Measurements from ENCODE around the gene UBD.

UBD gene

DNA sequence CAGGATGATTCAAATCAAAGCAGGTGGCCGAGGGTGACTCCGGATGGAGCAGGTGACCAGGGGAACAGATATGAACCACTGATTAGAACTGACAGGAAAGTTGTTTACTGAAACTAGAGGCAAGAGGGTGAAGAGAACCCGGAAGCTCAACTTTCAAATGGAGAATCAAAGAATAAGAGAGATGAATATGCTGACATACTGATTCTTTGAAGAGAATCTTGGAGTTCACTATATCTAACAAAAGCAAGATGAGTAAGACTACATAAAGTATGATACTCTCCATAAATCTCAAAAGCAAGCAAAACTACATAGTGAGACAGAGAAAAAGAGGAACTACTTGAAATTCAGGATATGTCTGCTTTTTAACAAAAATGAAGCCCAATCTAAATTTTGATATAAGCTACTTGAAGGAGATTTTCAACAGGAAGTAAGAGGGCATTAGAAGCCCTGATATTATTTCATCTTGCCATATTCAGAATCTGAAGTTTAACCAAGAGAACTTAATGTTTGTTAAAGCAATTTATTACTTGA, 4.0 kb upstream of the UBD start:
- TF ChIP-seq, protein P1, sequence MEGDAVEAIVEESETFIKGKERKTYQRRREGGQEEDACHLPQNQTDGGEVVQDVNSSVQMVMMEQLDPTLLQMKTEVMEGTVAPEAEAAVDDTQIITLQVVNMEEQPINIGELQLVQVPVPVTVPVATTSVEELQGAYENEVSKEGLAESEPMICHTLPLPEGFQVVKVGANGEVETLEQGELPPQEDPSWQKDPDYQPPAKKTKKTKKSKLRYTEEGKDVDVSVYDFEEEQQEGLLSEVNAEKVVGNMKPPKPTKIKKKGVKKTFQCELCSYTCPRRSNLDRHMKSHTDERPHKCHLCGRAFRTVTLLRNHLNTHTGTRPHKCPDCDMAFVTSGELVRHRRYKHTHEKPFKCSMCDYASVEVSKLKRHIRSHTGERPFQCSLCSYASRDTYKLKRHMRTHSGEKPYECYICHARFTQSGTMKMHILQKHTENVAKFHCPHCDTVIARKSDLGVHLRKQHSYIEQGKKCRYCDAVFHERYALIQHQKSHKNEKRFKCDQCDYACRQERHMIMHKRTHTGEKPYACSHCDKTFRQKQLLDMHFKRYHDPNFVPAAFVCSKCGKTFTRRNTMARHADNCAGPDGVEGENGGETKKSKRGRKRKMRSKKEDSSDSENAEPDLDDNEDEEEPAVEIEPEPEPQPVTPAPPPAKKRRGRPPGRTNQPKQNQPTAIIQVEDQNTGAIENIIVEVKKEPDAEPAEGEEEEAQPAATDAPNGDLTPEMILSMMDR (IDR thresholded peaks at IDR 0.05; ENCODE audit: low read depth, low read length, missing control alignments): no peak
- no peak for DNase-seq (ENCODE audit: low read depth)
- in situ Hi-C loops (cut with HindIII; ENCODE audit: low sequenced_read_pairs): no loop called here
- H3K4me3 ChIP-seq (ENCODE audit: low read depth, low read length): no peak overlapping the region

DNA sequence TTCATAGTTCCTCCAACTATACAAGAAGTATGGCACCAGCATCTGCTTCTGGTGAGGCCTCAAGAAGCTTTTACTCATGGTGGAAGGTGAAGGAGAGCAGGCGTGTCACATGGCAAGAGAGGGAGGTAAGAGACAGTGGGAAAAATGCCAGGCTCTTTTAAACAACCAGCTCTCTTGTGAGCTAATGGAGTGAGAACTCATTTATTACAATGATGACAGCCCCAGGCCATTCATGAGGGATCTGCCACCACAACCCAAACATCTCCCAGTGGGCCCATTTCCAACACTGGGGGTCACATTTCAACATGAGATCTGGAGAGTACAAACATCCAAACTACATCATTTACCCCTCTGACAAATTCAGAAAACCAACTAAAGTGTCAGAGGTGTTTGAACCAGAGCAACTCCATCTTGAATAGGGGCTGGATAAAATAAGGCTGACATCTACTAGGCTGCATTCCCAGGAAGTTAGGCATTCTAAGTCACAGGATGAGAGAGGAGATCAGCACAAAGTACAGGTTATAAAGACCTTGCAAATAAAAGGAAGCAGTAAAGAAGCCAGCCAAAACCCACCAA, 2.2 kb upstream of the UBD start:
- TF ChIP-seq, protein P1 (IDR thresholded peaks at IDR 0.05; ENCODE audit: low read depth, low read length, missing control alignments): no peak
- no peak overlapping the region for H3K4me3 ChIP-seq (ENCODE audit: low read depth, low read length)
- no peak for DNase-seq (ENCODE audit: low read depth)
- in situ Hi-C loops (cut with HindIII; ENCODE audit: low sequenced_read_pairs): no loop called here

DNA sequence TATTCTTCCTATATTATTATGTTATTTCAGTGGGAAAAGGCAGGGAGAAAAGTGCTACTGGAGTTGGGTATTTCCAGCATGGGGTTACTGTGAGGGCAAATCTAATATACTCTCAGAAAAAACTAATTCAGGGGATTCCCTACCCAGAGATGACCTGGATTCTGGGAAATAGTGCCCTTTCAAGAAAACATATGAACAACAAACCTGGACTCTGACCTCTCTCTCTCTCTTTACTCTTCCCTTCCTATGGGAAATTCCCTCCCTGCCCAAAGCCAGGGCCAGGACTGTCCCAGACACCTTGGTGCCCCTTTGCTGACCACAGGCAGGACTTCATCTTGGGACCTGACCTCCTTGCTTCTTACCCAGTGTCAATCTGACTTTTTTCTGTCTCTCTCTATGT, 1.6 kb upstream of the UBD start:
- no peak overlapping the region for H3K4me3 ChIP-seq (ENCODE audit: low read depth, low read length)
- TF ChIP-seq, protein P1 (IDR thresholded peaks at IDR 0.05; ENCODE audit: low read depth, low read length, missing control alignments): no peak
- no peak for DNase-seq (ENCODE audit: low read depth)
- in situ Hi-C loops (cut with HindIII; ENCODE audit: low sequenced_read_pairs): no loop called here

DNA sequence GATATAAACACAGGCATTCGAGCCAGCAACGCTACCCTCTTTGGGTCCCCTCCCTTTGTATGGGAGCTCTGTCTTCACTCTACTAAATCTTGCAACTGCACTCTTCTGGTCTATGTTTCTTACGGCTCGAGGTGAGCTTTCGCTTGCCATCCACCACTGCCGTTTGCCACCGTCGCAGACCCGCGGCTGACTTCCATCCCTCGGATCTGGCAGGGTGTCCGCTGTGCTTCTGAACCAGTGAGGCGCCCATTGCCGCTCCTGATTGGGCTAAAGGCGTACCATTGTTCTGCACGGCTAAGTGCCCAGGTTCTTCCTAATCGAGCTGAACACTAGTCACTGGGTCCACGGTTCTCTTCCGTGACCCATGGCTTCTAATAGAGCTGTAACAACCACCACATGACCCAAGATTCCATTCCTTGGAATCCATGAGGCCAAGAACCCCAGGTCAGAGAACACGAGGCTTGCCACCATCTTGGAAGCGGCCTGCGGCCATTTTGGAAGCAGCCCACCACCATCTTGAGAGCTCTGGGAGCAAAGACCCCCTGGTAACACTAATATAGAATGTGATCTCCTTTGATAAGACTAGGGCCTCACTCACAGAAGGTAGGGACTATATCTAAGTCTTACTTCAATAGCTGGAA, 973 bp downstream of the UBD start:
- no peak for DNase-seq (ENCODE audit: low read depth)
- no peak overlapping the region for H3K4me3 ChIP-seq (ENCODE audit: low read depth, low read length)
- in situ Hi-C loops (cut with HindIII; ENCODE audit: low sequenced_read_pairs): no loop called here
- TF ChIP-seq, protein P1 (IDR thresholded peaks at IDR 0.05; ENCODE audit: low read depth, low read length, missing control alignments): no peak

DNA sequence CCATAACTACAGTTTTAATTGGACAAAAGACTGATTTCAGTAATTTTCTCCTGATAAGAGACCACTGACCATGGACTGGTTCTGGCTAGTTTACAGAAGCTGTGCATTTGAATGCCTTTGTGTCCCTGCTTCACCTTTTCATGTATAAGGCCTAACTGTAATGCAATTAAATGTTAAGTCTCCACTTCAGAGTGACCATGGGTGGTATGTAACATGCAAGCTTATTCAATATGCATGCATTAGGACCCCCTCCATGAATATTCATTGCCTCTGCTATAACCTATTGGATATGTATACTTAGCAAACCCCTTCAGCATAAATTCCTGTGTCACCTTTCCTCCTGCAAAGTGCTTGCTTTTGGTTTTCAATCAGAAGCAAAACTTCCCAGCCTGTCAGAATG, 2.2 kb downstream of the UBD start:
- TF ChIP-seq, protein P1 (IDR thresholded peaks at IDR 0.05; ENCODE audit: low read depth, low read length, missing control alignments): no peak
- H3K4me3 ChIP-seq (ENCODE audit: low read depth, low read length): no peak overlapping the region
- no peak for DNase-seq (ENCODE audit: low read depth)
- in situ Hi-C loops (cut with HindIII; ENCODE audit: low sequenced_read_pairs): no loop called here

DNA sequence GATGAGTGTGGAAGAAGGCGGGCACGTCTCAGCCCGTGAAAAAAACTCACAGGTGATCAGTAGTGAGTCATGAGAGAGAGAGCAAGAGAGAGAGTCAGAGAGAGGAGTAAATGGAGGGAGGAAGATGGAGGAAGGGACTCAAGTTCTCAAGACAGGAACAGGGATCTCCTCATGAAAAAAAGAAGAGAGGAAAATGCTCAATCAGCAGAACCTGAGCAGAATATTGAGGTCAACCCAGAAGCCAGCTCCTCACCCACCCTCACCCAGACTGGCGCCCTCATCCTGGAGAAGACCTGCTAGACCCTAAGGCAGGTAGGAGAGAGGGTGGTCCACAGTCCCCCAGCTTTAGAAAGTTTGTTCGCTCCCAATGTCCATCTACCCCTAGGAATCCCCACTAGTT, 4.8 kb downstream of the UBD start:
- TF ChIP-seq, protein P1 (IDR thresholded peaks at IDR 0.05; ENCODE audit: low read depth, low read length, missing control alignments): no peak

More for the DNA sequence above, 4.8 kb downstream of the UBD start:
- in situ Hi-C loops (cut with HindIII; ENCODE audit: low sequenced_read_pairs): no loop called here
- DNase-seq (ENCODE audit: low read depth): no peak
- H3K4me3 ChIP-seq (ENCODE audit: low read depth, low read length): no peak overlapping the region

Measured in astrocyte of the cerebellum (primary cell).